ENCODE results near the gene APOO. TPM values are rescaled to one million over a fixed set of nuclear protein-coding genes. Genes with fewer than 3 reads are reported as not detected.

APOO gene
- total and polyA plus RNA-seq, 2 of the 13 experiments (the other 11 are each of a cell fraction or from before 2014, with no cell fraction given), result 9.7 to 22.1 TPM

DNA sequence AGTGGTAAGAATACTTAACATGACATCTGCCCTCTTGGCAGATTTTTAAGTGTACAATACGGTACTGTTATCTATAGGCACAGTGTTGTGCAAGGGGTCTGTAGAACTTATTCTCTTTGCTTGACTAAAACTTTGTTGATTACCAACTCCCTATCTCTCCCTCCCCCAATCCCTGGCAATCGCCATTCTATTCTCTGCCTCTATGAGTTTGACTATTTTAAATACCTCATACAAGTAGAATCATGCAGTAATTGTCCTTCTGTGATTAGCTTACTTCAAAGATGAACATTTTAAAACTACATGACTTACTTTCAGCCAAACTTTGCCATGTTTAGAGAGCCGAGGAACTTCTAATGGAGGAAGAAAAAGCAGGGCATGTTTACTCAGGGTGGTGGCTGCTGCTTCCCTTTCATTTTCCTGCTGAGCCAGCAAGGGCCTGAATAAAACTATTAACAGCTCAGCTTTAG, 62.4 kb downstream of the APOO start:
- H3K4me2 ChIP-seq (ENCODE audit: low read depth, low read length), result peak overlapping the region; percentile 71
- ATAC-seq (peak; percentile 39), FAIRE-seq (peak; percentile 72), DNase-seq (ENCODE audit: low spot score) (peak; percentile 64)
- peak overlapping the region; percentile 71 for H3K9ac ChIP-seq (ENCODE audit: insufficient read depth, low read depth, low read length)
- no peaks in the 10 kb centered on the region for H3K79me2 ChIP-seq (ENCODE audit: insufficient read depth, low read length)
- no peaks in the 10 kb centered on the region for H3K36me3 ChIP-seq (replicated peaks in 1 of 2; ENCODE audit: control insufficient read depth in 1 of 2, insufficient read depth in 2 of 2, low read length in 2 of 2)
- no peaks in the 10 kb centered on the region for H3K27me3 ChIP-seq (ENCODE audit: control insufficient read depth in 1 of 2, insufficient read depth in 2 of 2, low read length in 2 of 2)
- H2AFZ ChIP-seq (ENCODE audit: low read length), result no peak overlapping the region
- CTCF ChIA-PET (ENCODE audit: low intra/inter-chr PET ratio, low total read pairs), result no interaction called here
- in situ Hi-C loops (cut with HindIII; ENCODE audit: extremely low pct_ligation_motif_present, low pct_unique_long_range_greater_than_20kb), result no loop called here
- no peaks in the 10 kb centered on the region for H3K9me3 ChIP-seq (ENCODE audit: low read length)
- POLR2A ChIA-PET, result interaction anchor here (0.6 to 4.7 kb wide), 7 partner anchors 18 to 61 kb away, joined by 3 to 45 read pairs (median 4); partner anchors contain the start of gene SAT1
- H3K4me3 ChIP-seq (replicated peaks in 1 of 3; ENCODE audit: insufficient read depth in 1 of 3, low read depth in 2 of 3, low read length in 3 of 3), result peak overlapping the region; percentile 33 to 55 (median 49); a peak in 3 of 6 replicates
- peak overlapping the region; percentile 93 for H3K27ac ChIP-seq (ENCODE audit: extremely low read length, insufficient read depth, low read length)
- no TSS peak for BruUV-seq (replicated peaks)
- no peaks in the 10 kb centered on the region for H4K20me1 ChIP-seq (ENCODE audit: insufficient read depth, low read length)
- 8% methylated on average over 3 of the region's 3 CpGs for WGBS (ENCODE audit: low lambda C conversion rate)
- H3K4me1 ChIP-seq (ENCODE audit: insufficient read depth, low read length), result peaks cover 61% of the 10 kb centered on the region
- intact Hi-C loops (cut with micrococcal nuclease; ENCODE audit: unreplicated experiment), result loop anchor here (2.0 kb wide), 1 partner anchor 61 kb away; no protein-coding TSS in a partner anchor
- TF ChIP-seq, protein P1, sequence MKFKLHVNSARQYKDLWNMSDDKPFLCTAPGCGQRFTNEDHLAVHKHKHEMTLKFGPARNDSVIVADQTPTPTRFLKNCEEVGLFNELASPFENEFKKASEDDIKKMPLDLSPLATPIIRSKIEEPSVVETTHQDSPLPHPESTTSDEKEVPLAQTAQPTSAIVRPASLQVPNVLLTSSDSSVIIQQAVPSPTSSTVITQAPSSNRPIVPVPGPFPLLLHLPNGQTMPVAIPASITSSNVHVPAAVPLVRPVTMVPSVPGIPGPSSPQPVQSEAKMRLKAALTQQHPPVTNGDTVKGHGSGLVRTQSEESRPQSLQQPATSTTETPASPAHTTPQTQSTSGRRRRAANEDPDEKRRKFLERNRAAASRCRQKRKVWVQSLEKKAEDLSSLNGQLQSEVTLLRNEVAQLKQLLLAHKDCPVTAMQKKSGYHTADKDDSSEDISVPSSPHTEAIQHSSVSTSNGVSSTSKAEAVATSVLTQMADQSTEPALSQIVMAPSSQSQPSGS (CRISPR knock-in tag; IDR thresholded peaks at IDR 0.05), result no peak
- TF ChIP-seq KMT2A (CRISPR knock-in tag; IDR thresholded peaks at IDR 0.05), result no peak
- no peak for TF ChIP-seq MTF2 (CRISPR knock-in tag; IDR thresholded peaks at IDR 0.05; ENCODE audit: borderline replicate concordance)
- peak in 1 of 2 experiments; percentile 28; a peak in 1 of 4 replicates for TF ChIP-seq EP300 (IDR thresholded peaks at IDR 0.05; ENCODE audit: low read depth in 2 of 2, low read length in 2 of 2)
- TF ChIP-seq EP300 (CRISPR knock-in tag; IDR thresholded peaks at IDR 0.05; ENCODE audit: borderline replicate concordance), result no peak
- TF ChIP-seq, protein P2, sequence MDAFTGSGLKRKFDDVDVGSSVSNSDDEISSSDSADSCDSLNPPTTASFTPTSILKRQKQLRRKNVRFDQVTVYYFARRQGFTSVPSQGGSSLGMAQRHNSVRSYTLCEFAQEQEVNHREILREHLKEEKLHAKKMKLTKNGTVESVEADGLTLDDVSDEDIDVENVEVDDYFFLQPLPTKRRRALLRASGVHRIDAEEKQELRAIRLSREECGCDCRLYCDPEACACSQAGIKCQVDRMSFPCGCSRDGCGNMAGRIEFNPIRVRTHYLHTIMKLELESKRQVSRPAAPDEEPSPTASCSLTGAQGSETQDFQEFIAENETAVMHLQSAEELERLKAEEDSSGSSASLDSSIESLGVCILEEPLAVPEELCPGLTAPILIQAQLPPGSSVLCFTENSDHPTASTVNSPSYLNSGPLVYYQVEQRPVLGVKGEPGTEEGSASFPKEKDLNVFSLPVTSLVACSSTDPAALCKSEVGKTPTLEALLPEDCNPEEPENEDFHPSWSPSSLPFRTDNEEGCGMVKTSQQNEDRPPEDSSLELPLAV (CRISPR knock-in tag; conservative IDR thresholded peaks at IDR 0.05; ENCODE audit: low read depth), result no peak
- TF ChIP-seq NR2F6 (IDR thresholded peaks at IDR 0.05), result 0 out of 2 replicates have a peak, but pooled peaks have one; percentile 9
- TF ChIP-seq NR2F6 (CRISPR knock-in tag; IDR thresholded peaks at IDR 0.05), result no peak
- TF ChIP-seq, protein P3, sequence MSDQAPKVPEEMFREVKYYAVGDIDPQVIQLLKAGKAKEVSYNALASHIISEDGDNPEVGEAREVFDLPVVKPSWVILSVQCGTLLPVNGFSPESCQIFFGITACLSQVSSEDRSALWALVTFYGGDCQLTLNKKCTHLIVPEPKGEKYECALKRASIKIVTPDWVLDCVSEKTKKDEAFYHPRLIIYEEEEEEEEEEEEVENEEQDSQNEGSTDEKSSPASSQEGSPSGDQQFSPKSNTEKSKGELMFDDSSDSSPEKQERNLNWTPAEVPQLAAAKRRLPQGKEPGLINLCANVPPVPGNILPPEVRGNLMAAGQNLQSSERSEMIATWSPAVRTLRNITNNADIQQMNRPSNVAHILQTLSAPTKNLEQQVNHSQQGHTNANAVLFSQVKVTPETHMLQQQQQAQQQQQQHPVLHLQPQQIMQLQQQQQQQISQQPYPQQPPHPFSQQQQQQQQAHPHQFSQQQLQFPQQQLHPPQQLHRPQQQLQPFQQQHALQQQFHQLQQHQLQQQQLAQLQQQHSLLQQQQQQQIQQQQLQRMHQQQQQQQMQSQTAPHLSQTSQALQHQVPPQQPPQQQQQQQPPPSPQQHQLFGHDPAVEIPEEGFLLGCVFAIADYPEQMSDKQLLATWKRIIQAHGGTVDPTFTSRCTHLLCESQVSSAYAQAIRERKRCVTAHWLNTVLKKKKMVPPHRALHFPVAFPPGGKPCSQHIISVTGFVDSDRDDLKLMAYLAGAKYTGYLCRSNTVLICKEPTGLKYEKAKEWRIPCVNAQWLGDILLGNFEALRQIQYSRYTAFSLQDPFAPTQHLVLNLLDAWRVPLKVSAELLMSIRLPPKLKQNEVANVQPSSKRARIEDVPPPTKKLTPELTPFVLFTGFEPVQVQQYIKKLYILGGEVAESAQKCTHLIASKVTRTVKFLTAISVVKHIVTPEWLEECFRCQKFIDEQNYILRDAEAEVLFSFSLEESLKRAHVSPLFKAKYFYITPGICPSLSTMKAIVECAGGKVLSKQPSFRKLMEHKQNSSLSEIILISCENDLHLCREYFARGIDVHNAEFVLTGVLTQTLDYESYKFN (CRISPR knock-in tag; conservative IDR thresholded peaks at IDR 0.05), result 0 out of 2 replicates have a peak, but pooled peaks have one; percentile 13
- TF ChIP-seq KDM2A (CRISPR knock-in tag; IDR thresholded peaks at IDR 0.05; ENCODE audit: borderline replicate concordance, low read depth), result no peak
- TF ChIP-seq, protein P4, sequence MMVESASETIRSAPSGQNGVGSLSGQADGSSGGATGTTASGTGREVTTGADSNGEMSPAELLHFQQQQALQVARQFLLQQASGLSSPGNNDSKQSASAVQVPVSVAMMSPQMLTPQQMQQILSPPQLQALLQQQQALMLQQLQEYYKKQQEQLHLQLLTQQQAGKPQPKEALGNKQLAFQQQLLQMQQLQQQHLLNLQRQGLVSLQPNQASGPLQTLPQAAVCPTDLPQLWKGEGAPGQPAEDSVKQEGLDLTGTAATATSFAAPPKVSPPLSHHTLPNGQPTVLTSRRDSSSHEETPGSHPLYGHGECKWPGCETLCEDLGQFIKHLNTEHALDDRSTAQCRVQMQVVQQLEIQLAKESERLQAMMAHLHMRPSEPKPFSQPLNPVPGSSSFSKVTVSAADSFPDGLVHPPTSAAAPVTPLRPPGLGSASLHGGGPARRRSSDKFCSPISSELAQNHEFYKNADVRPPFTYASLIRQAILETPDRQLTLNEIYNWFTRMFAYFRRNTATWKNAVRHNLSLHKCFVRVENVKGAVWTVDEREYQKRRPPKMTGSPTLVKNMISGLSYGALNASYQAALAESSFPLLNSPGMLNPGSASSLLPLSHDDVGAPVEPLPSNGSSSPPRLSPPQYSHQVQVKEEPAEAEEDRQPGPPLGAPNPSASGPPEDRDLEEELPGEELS (CRISPR knock-in tag; IDR thresholded peaks at IDR 0.05), result peak; percentile 12; the same call in 1 of the 2 replicates
- TF ChIP-seq, protein P5, sequence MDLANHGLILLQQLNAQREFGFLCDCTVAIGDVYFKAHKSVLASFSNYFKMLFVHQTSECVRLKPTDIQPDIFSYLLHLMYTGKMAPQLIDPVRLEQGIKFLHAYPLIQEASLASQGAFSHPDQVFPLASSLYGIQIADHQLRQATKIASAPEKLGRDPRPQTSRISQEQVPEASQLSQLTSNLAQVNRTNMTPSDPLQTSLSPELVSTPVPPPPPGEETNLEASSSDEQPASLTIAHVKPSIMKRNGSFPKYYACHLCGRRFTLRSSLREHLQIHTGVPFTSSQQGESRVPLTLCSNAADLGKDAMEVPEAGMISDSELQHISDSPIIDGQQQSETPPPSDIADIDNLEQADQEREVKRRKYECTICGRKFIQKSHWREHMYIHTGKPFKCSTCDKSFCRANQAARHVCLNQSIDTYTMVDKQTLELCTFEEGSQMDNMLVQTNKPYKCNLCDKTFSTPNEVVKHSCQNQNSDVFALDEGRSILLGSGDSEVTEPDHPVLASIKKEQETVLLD (CRISPR knock-in tag; IDR thresholded peaks at IDR 0.05; ENCODE audit: low read depth), result no peak
- TF ChIP-seq NFIC (IDR thresholded peaks at IDR 0.05; ENCODE audit: low read length), result peak; percentile 26; the same call in 1 of the 2 replicates
